Activated gamma-delta T cell (primary cell): Measurements from ENCODE around the gene SUMF1.

Source experiments
- DNase-seq: peaks from one replicate; lab custom pipeline; 2025; lab: John Stamatoyannopoulos, UW

The SUMF1 gene

GRCh38 chr3:4416427-4416945 lies 50.6 kb downstream of the SUMF1 start:
- no peak for DNase-seq

- DNase-seq = no peak
Measured at GRCh38 chr3:4413467-4413866, 53.6 kb downstream of the SUMF1 start.

- DNase-seq = no peak
Measured at GRCh38 chr3:4411833-4412232, 55.2 kb downstream of the SUMF1 start.

- DNase-seq = no peak
Measured at GRCh38 chr3:4411236-4411635, 55.8 kb downstream of the SUMF1 start.

- no peak for DNase-seq
Measured at GRCh38 chr3:4410606-4411005, 56.5 kb downstream of the SUMF1 start.

GRCh38 chr3:4409971-4410573 lies 57.0 kb downstream of the SUMF1 start:
- no peak for DNase-seq

GRCh38 chr3:4409415-4409814 lies 57.7 kb downstream of the SUMF1 start:
- DNase-seq = no peak

GRCh38 chr3:4408958-4409357 lies 58.1 kb downstream of the SUMF1 start:
- no peak for DNase-seq

- no peak for DNase-seq
Measured at GRCh38 chr3:4407941-4408340, 59.1 kb downstream of the SUMF1 start.

- no peak for DNase-seq
Measured at GRCh38 chr3:4406746-4407568, 60.1 kb downstream of the SUMF1 start.

GRCh38 chr3:4404881-4405280 lies 62.2 kb downstream of the SUMF1 start:
- no peak for DNase-seq

GRCh38 chr3:4401441-4401840 lies 65.6 kb downstream of the SUMF1 start:
- no peak for DNase-seq

GRCh38 chr3:4399476-4399875 lies 67.6 kb downstream of the SUMF1 start:
- no peak for DNase-seq

GRCh38 chr3:4398941-4399245 lies 68.2 kb downstream of the SUMF1 start:
- DNase-seq = no peak

- DNase-seq = no peak
Measured at GRCh38 chr3:4398120-4398940, 68.7 kb downstream of the SUMF1 start.

GRCh38 chr3:4397466-4397865 lies 69.6 kb downstream of the SUMF1 start:
- no peak for DNase-seq

GRCh38 chr3:4396542-4396941 lies 70.5 kb downstream of the SUMF1 start:
- DNase-seq = no peak

GRCh38 chr3:4396006-4396405 lies 71.1 kb downstream of the SUMF1 start:
- no peak for DNase-seq

- DNase-seq = no peak
Measured at GRCh38 chr3:4395448-4395847, 71.6 kb downstream of the SUMF1 start.

- no peak for DNase-seq
Measured at GRCh38 chr3:4394567-4394966, 72.5 kb downstream of the SUMF1 start.

- DNase-seq = no peak
Measured at GRCh38 chr3:4394048-4394447, 73.0 kb downstream of the SUMF1 start.

- no peak for DNase-seq
Measured at GRCh38 chr3:4392992-4393391, 74.1 kb downstream of the SUMF1 start.
